Measurements from ENCODE around the gene RPS10. TPM values are rescaled to one million over a fixed set of nuclear protein-coding genes. Genes with fewer than 3 reads are reported as not detected.

The RPS10 gene
- total RNA-seq, 5 donors from 2014 or later (not counting 1 experiment from before 2014, with no cell fraction given): 2,352 to 2,733 (median 2,512) TPM

DNA sequence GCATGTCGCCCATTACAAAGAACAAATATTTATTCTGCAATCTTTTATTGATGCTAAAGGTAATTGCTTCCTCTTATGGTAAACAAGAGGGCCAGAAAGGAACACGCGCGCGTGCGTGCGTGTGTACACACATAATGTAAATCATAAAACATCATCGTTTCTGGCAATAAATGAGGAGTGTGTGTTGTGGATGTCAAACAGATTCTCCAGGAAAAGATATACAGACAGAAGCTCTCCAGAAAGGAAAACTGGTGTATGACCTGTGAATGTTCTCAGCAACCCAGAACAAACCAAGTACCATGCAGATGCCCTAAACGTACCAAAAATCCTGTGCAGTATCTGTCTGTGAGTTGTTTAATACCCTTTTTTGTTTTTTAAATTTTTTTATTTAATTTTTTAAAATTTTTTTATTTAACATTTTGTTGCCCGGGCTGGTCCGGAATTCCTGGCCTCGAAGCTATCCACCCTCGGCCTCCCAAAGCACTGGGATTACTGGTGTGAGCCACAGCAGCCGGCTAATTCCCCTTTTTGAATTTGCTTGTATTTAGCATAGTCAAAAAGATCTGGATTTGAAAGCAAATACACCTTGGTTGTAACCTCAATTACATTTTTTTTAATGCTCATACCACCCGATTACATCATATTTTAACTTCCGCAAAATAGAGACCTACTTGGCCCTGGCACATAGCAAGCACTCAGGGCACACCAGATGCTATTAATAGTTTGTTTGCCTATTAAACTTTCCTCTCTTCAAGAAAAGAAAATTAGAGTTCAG lies 32.5 kb downstream of the RPS10 start:
- Mint-ChIP-seq H3K4me3 (peak overlapping the region in 2 of 3 donors; percentile 72 to 98), H3K27ac (peak overlapping the region; percentile 96), H3K4me1 (peaks cover 22 to 24% (median 23%) of the 10 kb centered on the region in 3 donors), H3K9me3 (no peaks in the 10 kb centered on the region), H3K36me3 (no peaks in the 10 kb centered on the region), H3K27me3 (no peaks in the 10 kb centered on the region)
- ChIA-PET POLR2A (interaction anchor here in 1 of 2 donors (0.6 kb wide), 2 partner anchors 136 to 713 kb away, joined by 3 to 9 read pairs; no protein-coding TSS in a partner anchor), CTCF (interaction anchor here in 1 of 2 donors (0.6 to 2.2 kb wide), 4 partner anchors 22 to 144 kb away, joined by 4 to 12 read pairs (median 4); partner anchors contain the start of gene SMIM29)
- Histone ChIP-seq H3K36me3 (ENCODE audit: control insufficient read depth in 2 of 2, extremely low read depth in 1 of 2, insufficient read depth in 1 of 2, low read length in 1 of 2) (no peaks in the 10 kb centered on the region), H3K4me1 (ENCODE audit: control insufficient read depth in 1 of 2, extremely low read depth in 1 of 2, insufficient read depth in 2 of 2, low read length in 2 of 2) (peaks cover 13 to 23% of the 10 kb centered on the region in 2 experiments), H3K27me3 (replicated peaks in 1 of 2; ENCODE audit: control insufficient read depth in 2 of 2, extremely low read depth in 1 of 2, insufficient read depth in 2 of 2, low read length in 1 of 2) (no peaks in the 10 kb centered on the region), H3K27ac (ENCODE audit: low read length) (peak overlapping the region; percentile 54), H3K4me3 (ENCODE audit: control insufficient read depth in 1 of 2, extremely low read depth in 1 of 2, low read length in 1 of 2) (peak overlapping the region; percentile 65 to 75), H3K9me3 (no peaks in the 10 kb centered on the region)
- 87% methylated on average over 4 of the region's 16 CpGs for WGBS (ENCODE audit: insufficient coverage)
- peak in 2 of 35 experiments; percentile 2 to 11 for DNase-seq
- ATAC-seq (replicated peaks in 1 of 4): no peak

DNA sequence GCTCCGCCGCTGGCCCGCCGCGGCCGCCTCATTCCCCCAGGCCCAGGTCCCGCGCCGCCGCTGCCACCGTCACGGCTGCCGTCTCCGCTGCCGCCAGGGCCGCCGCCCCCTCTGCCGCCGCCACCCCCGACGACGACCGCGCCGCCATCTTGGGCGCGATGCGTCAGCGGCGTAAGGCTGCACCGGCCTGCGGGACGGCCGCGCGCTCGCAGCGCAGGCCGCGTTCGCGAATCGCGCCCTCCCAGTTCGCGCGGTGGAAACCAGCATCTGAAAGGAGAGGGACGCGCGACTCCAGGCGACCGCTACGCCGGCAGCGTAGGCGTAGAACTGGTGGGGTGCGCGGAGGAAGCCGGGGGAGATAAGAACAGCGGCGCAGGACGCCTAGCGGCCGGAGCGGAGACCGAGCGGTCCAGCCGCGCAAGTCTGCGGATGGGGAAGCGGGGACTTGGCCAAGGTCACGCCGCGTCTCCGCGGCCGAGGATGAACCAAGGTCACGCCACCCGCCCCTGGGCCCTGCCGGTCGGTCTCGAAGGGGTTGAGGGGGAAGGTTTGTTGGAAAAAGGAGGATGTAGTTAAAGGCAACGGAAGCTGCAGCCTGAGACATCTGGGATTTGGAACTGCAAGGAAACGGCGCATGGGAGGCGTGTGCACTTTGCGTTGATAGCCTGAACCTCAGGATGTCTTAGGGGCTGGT lies 33.2 kb downstream of the RPS10 start, which contains the start of gene NUDT3:
Gene NUDT3 (minus strand): TSS at position 173 of the 694 bp plus-strand sequence. CDS start 307 bp downstream, outside the sequence.
- Mint-ChIP-seq H3K36me3 (no peaks in the 10 kb centered on the region), H3K4me1 (peaks cover 22 to 28% (median 26%) of the 10 kb centered on the region in 3 donors), H3K27me3 (no peaks in the 10 kb centered on the region), H3K4me3 (peak within 1 kb of the TSS in 2 of 3 donors; percentile 72 to 98), H3K27ac (peak within 1 kb of the TSS; percentile 96), H3K9me3 (no peaks in the 10 kb centered on the region)
- Histone ChIP-seq H3K36me3 (ENCODE audit: control insufficient read depth in 2 of 2, extremely low read depth in 1 of 2, insufficient read depth in 1 of 2, low read length in 1 of 2) (no peaks in the 10 kb centered on the region), H3K27ac (ENCODE audit: low read length) (peak within 1 kb of the TSS; percentile 67), H3K9me3 (no peaks in the 10 kb centered on the region), H3K4me3 (ENCODE audit: control insufficient read depth in 1 of 2, extremely low read depth in 1 of 2, low read length in 1 of 2) (peak within 1 kb of the TSS; percentile 66 to 81), H3K27me3 (replicated peaks in 1 of 2; ENCODE audit: control insufficient read depth in 2 of 2, extremely low read depth in 1 of 2, insufficient read depth in 2 of 2, low read length in 1 of 2) (no peaks in the 10 kb centered on the region), H3K4me1 (ENCODE audit: control insufficient read depth in 1 of 2, extremely low read depth in 1 of 2, insufficient read depth in 2 of 2, low read length in 2 of 2) (peaks cover 13 to 23% of the 10 kb centered on the region in 2 experiments)
- ATAC-seq (replicated peaks in 1 of 4) (peak; percentile 83 to 87 (median 84)), DNase-seq (peak; percentile 85 to 97 (median 91))
- ChIA-PET POLR2A (interaction anchor here in 1 of 2 donors (0.6 kb wide), 1 partner anchor 135 kb away, joined by 9 read pairs; no protein-coding TSS in a partner anchor), CTCF (interaction anchor here in 1 of 2 donors (0.5 to 2.2 kb wide), 7 partner anchors 18 to 143 kb away, joined by 3 to 12 read pairs (median 4); partner anchors contain the start of gene SMIM29)
- WGBS (ENCODE audit: insufficient coverage): under 1% methylated on average over 80 of the region's 87 CpGs

DNA sequence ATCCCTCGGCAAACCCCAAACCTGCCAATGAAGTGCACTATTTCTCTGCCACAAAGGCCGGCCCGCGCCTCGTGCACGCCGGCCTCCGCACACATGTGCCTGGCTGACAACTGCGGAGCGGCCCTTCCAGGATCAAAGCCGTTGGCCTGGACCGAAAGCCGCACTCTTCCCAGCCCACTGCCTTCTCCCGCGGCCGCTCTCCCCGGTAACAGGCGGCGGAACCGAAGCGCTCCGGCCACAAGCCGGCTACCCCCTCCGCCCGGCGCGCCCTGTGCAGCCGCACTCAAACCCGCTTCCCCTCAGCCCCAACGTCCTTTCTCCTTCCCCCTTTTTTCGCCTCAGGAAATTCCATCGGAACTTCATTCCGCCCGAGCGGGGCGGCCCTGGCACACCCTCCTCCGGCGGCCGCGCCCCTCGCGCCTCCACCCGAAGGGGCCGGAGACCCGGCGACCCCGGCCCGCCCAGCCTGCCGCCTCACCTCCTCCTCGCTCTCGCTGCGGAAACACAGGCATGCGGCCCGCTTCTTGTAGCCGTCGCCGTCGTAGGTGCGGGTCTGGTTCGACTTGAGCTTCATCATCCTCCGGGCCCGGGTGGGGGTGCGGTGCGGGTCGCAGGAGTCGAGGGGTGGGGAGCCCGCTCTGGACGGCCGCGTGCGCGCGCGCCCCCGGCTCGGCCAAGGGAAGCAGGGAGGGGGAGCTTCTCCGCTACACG lies 33.9 kb downstream of the RPS10 start:
- no peaks in the 10 kb centered on the region for H3K9me3 Mint-ChIP-seq
- no peaks in the 10 kb centered on the region for H3K36me3 Mint-ChIP-seq
- H3K27me3 ChIP-seq (replicated peaks in 1 of 2; ENCODE audit: control insufficient read depth in 2 of 2, extremely low read depth in 1 of 2, insufficient read depth in 2 of 2, low read length in 1 of 2): no peaks in the 10 kb centered on the region
- peak overlapping the region; percentile 67 for H3K27ac ChIP-seq (ENCODE audit: low read length)
- H3K27ac Mint-ChIP-seq: no peak overlapping the region
- H3K9me3 ChIP-seq: no peaks in the 10 kb centered on the region
- DNase-seq (peak in 32 of 35 experiments; percentile 4 to 68 (median 28)), ATAC-seq (replicated peaks in 1 of 4) (peak; percentile 8 to 41 (median 30))
- CTCF ChIA-PET: interaction anchor here (0.5 to 2.2 kb wide), 7 partner anchors 19 to 190 kb away, joined by 3 to 12 read pairs (median 3); no protein-coding TSS in a partner anchor
- H3K4me1 Mint-ChIP-seq: peaks cover 22 to 31% (median 29%) of the 10 kb centered on the region in 3 donors
- POLR2A ChIA-PET: interaction anchor here in 1 of 2 donors (0.6 kb wide), 1 partner anchor 317 kb away, joined by 4 read pairs; no protein-coding TSS in a partner anchor
- H3K4me3 ChIP-seq (ENCODE audit: control insufficient read depth in 1 of 2, extremely low read depth in 1 of 2, low read length in 1 of 2): peak overlapping the region; percentile 66 to 81
- no peaks in the 10 kb centered on the region for H3K27me3 Mint-ChIP-seq
- H3K4me1 ChIP-seq (ENCODE audit: control insufficient read depth in 1 of 2, extremely low read depth in 1 of 2, insufficient read depth in 2 of 2, low read length in 2 of 2): peaks cover 13 to 23% of the 10 kb centered on the region in 2 experiments
- no peak overlapping the region for H3K4me3 Mint-ChIP-seq
- under 1% methylated on average over 69 of the region's 78 CpGs for WGBS (ENCODE audit: insufficient coverage)
- H3K36me3 ChIP-seq (ENCODE audit: control insufficient read depth in 2 of 2, extremely low read depth in 1 of 2, insufficient read depth in 1 of 2, low read length in 1 of 2): no peaks in the 10 kb centered on the region

DNA sequence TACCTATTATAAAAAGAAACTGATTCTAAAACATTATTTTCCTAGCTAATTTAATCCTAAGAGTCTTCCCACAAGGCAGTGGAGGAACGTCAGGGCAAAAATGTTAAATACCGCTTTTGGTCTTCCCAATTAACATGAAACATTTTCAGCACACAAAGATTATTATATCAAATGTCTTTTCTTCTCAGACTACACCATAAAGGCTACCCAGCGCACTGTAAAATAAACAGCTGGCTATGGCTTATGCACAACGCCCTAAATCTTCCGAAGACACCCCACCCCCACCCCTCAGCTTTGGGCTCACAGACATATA lies 34.4 kb downstream of the RPS10 start:
- peak in 1 of 35 experiments; percentile 25 for DNase-seq
- peak overlapping the region; percentile 66 to 81 for H3K4me3 ChIP-seq (ENCODE audit: control insufficient read depth in 1 of 2, extremely low read depth in 1 of 2, low read length in 1 of 2)
- no peak overlapping the region for H3K4me3 Mint-ChIP-seq
- H3K27me3 ChIP-seq (replicated peaks in 1 of 2; ENCODE audit: control insufficient read depth in 2 of 2, extremely low read depth in 1 of 2, insufficient read depth in 2 of 2, low read length in 1 of 2): no peaks in the 10 kb centered on the region
- H3K9me3 Mint-ChIP-seq: no peaks in the 10 kb centered on the region
- H3K27me3 Mint-ChIP-seq: no peaks in the 10 kb centered on the region
- H3K9me3 ChIP-seq: no peaks in the 10 kb centered on the region
- H3K36me3 ChIP-seq (ENCODE audit: control insufficient read depth in 2 of 2, extremely low read depth in 1 of 2, insufficient read depth in 1 of 2, low read length in 1 of 2): no peaks in the 10 kb centered on the region
- peak in 1 of 4 experiments; percentile 15 for ATAC-seq (replicated peaks in 1 of 4)
- no peaks in the 10 kb centered on the region for H3K36me3 Mint-ChIP-seq
- H3K4me1 ChIP-seq (ENCODE audit: control insufficient read depth in 1 of 2, extremely low read depth in 1 of 2, insufficient read depth in 2 of 2, low read length in 2 of 2): peaks cover 13 to 23% of the 10 kb centered on the region in 2 experiments
- no peak overlapping the region for H3K27ac Mint-ChIP-seq
- peak overlapping the region; percentile 67 for H3K27ac ChIP-seq (ENCODE audit: low read length)
- 9% methylated on average over 3 of the region's 5 CpGs for WGBS (ENCODE audit: insufficient coverage)
- H3K4me1 Mint-ChIP-seq: peaks cover 25 to 35% (median 34%) of the 10 kb centered on the region in 3 donors
- POLR2A ChIA-PET: interaction anchor here (0.5 to 0.7 kb wide), 3 partner anchors 213 to 1144 kb away, joined by 3 to 4 read pairs (median 4); no protein-coding TSS in a partner anchor
- CTCF ChIA-PET: interaction anchor here (0.6 to 2.2 kb wide), 6 partner anchors 24 to 167 kb away, joined by 3 to 12 read pairs (median 4); no protein-coding TSS in a partner anchor

DNA sequence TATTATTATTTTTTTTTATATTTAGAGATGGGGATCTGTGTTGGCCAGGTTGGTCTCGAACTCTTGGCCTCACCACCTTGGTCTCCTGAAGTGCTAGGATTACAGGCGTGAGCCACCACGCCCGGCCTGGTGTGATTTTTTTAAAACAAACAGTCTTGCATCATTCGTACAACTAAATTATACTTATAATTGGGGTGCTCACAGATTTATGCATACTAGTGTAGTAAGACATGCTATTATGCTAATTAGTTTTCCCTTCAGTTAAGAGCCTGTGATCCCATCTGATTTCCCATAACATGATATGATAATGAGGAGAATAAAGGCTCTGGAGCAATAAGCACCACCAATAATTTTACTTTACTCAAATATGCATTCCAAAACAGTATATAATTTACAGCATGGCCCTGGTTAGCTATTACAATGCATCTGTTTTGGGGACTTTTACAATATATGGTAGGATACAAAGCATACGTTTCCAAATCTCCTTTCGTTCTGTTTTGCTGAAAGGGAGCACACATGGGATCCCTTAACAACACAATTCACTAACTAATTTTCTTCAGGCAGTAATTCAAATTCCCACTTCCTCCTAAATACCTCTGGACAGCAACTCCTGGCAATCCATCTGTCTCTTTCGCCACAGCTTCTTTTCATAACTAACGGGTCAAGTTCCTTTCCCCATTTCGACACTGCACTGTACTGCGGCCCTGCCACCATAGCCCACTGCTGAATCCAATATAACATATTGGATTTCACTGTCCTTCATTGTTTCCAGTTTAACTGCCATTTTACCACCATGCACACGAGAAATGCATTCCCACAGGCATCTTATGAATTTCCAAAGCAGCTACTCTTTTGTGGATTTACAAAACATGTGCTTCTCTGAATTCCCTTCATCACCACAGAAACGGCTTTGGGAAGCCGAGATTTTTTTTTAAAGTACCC lies 35.1 kb downstream of the RPS10 start:
- H3K9me3 Mint-ChIP-seq: no peaks in the 10 kb centered on the region
- no peaks in the 10 kb centered on the region for H3K36me3 ChIP-seq (ENCODE audit: control insufficient read depth in 2 of 2, extremely low read depth in 1 of 2, insufficient read depth in 1 of 2, low read length in 1 of 2)

More for the DNA sequence above, 35.1 kb downstream of the RPS10 start:
- DNase-seq (no peak), ATAC-seq (replicated peaks in 1 of 4) (no peak)
- no peaks in the 10 kb centered on the region for H3K36me3 Mint-ChIP-seq
- Histone ChIP-seq H3K27ac (ENCODE audit: low read length) (peak overlapping the region; percentile 67), H3K27me3 (replicated peaks in 1 of 2; ENCODE audit: control insufficient read depth in 2 of 2, extremely low read depth in 1 of 2, insufficient read depth in 2 of 2, low read length in 1 of 2) (no peaks in the 10 kb centered on the region), H3K9me3 (no peaks in the 10 kb centered on the region), H3K4me3 (ENCODE audit: control insufficient read depth in 1 of 2, extremely low read depth in 1 of 2, low read length in 1 of 2) (peak overlapping the region in 1 of 2 donors; percentile 66), H3K4me1 (ENCODE audit: control insufficient read depth in 1 of 2, extremely low read depth in 1 of 2, insufficient read depth in 2 of 2, low read length in 2 of 2) (peaks cover 13 to 23% of the 10 kb centered on the region in 2 experiments)
- no peaks in the 10 kb centered on the region for H3K27me3 Mint-ChIP-seq
- CTCF ChIA-PET: interaction anchor here (0.6 to 1.3 kb wide), 5 partner anchors 25 to 167 kb away, joined by 3 to 4 read pairs (median 3); no protein-coding TSS in a partner anchor
- POLR2A ChIA-PET: interaction anchor here (0.5 to 0.7 kb wide), 5 partner anchors 25 to 1143 kb away, joined by 3 to 5 read pairs (median 4); no protein-coding TSS in a partner anchor
- peaks cover 30 to 40% (median 39%) of the 10 kb centered on the region in 3 donors for H3K4me1 Mint-ChIP-seq
- no peak overlapping the region for H3K4me3 Mint-ChIP-seq
- WGBS (ENCODE audit: insufficient coverage): 50% methylated on average over 5 of the region's 14 CpGs
- H3K27ac Mint-ChIP-seq: no peak overlapping the region

Measured in T-cell (primary cell).